Activated T-helper 1 cell treated with anti-CD3 and anti-CD28 coated beads, Interleukin-12 subunit alpha, Interleukin-12 subunit beta, Interleukin-2, Interleukin-4 antibody, amounts not matched to agents 30 ng/mL and 10 ng/mL and 1 ng/mL, durations not matched to agents 14 hours and 24 hours and 36 hours (primary cell): ENCODE measurements around the gene CFAP210. TPM values are rescaled to one million over a fixed set of nuclear protein-coding genes. Genes with fewer than 3 reads are reported as not detected.

Experiments used
- DNase-seq: peaks from one replicate; pipeline ENCODE4 v3.0.0; 2021; ENCODE audit warnings: low spot score
- H3K27ac Mint-ChIP-seq: one replicate; pipeline ENCODE4 v1.8.0; 2021; ENCODE audit warnings: mild to moderate bottlenecking, mixed read lengths
- H3K27me3 Mint-ChIP-seq: one replicate; pipeline ENCODE4 v1.8.0; 2022; ENCODE audit warnings: mild to moderate bottlenecking, moderate library complexity, mixed read lengths; ENCODE audit not compliant: insufficient read depth
- H3K36me3 Mint-ChIP-seq: one replicate; pipeline ENCODE4 v1.8.0; 2021; ENCODE audit warnings: low read depth, mixed read lengths
- H3K4me1 Mint-ChIP-seq: one replicate; pipeline ENCODE4 v1.8.0; 2021; ENCODE audit warnings: low read depth, mixed read lengths
- H3K4me3 Mint-ChIP-seq: one replicate; pipeline ENCODE4 v1.8.0; 2021; ENCODE audit warnings: mild to moderate bottlenecking, moderate library complexity, mixed read lengths
- H3K9me3 Mint-ChIP-seq: one replicate; pipeline ENCODE4 v1.8.0; 2021; ENCODE audit warnings: mixed read lengths
- intact Hi-C: fragments of 100-400 bp; cut with micrococcal nuclease; formaldehyde crosslinking; loops from one replicate; pipeline ENCODE4 v1.15.1; 2024
- total RNA-seq: library from RNA; stranded (reverse); gene quantifications from 2 replicates; pipeline ENCODE4 v1.2.3, GENCODE V29; 2022

Gene CFAP210
- total RNA-seq, 1 donor from 2014 or later, result not detected

DNA sequence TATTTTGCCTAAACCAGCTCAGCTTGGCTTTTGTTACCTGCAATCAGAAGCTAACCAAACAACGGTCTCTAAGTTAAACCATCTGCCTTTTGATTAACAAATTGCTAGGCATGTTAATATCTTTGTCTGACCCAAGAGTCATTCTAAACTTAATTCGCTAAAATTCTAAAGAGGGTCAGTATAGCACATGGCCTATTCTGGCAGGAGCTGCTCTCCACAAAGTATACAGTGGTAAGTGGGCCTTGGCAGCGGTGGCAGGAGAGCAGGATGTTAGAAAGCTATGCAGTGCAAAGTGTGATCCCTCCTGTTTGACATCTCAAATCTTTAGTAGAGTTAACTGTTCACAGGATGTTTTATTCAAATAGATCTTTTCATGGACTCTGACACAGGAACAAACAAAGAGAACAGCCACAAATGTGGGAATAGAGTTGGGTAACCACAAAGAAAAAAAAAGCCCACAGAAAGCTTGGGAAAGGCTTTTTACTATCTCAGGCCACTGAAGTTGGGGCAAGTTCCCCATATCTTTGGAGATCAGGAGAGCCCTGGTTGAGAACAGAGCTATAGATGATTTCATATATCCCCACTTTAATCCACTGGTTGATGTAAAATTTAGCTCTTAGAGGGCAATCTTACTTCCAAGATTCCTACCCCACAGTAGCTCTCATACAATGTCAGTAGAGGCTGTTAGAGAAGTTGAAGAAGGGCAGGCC is 10.6 kb downstream of the CFAP210 start:
- H3K36me3 Mint-ChIP-seq, result peaks cover 2% of the 10 kb centered on the region
- no peak for DNase-seq
- H3K9me3 Mint-ChIP-seq, result peaks cover 4% of the 10 kb centered on the region
- no peak overlapping the region for H3K27ac Mint-ChIP-seq
- peak overlapping the region; percentile 16 for H3K4me3 Mint-ChIP-seq
- intact Hi-C loops, result loop anchor here (1.0 to 2.0 kb wide), 2 partner anchors 11 to 115 kb away; partner anchors contain the start of genes CFAP210, PHOSPHO2 and SSB
- peaks cover 20% of the 10 kb centered on the region for H3K4me1 Mint-ChIP-seq
- peaks cover 5% of the 10 kb centered on the region for H3K27me3 Mint-ChIP-seq

DNA sequence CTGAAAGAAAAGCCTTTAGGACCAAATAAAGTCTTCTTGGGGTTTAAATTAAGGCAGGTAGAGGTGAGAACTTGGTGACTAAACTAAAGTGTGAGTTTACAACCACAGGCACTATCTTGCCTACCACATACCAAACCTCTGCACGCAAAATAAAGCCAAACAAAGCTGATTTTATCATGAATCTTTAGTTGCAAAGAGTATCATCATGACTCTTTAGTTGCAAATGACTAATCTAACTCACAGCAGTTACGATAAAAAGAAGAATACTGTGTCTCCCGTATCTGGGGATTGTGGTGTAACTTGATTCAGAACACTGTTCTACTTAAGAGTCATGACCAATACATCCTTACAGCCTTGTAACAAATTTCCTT is 11.2 kb downstream of the CFAP210 start:
- H3K9me3 Mint-ChIP-seq, result no peaks in the 10 kb centered on the region
- H3K27me3 Mint-ChIP-seq, result peaks cover 5% of the 10 kb centered on the region
- no peak overlapping the region for H3K27ac Mint-ChIP-seq
- peak; percentile 24 for DNase-seq
- H3K4me3 Mint-ChIP-seq, result no peak overlapping the region
- peaks cover 20% of the 10 kb centered on the region for H3K4me1 Mint-ChIP-seq
- intact Hi-C loops, result loop anchor here (1.0 to 2.0 kb wide), 2 partner anchors 11 to 116 kb away; partner anchors contain the start of genes CFAP210, PHOSPHO2 and SSB
- peaks cover 2% of the 10 kb centered on the region for H3K36me3 Mint-ChIP-seq

DNA sequence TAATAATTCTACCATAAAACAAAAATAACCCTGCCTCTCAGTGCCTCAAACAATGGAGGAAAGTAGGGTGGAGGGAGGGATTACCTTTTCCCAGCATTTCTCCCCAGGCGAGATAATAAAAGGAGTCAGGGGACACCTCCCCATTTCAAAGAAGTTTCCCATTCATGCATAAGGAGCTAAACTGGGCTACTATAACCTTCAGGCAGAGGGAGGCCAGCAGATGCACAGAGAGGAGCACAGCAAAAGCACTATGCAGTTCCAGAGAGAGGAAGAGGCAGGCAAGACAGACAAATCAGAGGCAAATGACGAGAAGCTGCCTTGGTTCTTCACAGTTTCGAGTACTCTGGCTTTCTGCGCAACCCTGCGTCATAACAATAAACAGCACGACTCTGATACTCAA is 17.4 kb downstream of the CFAP210 start:
- Mint-ChIP-seq H3K27ac (no peak overlapping the region), H3K4me1 (no peaks in the 10 kb centered on the region), H3K9me3 (no peaks in the 10 kb centered on the region), H3K27me3 (peaks cover 19% of the 10 kb centered on the region), H3K36me3 (no peaks in the 10 kb centered on the region), H3K4me3 (no peak overlapping the region)
- DNase-seq, result no peak
- intact Hi-C loops, result loop anchor here (1.0 kb wide), 1 partner anchor 149 kb away; no protein-coding TSS in a partner anchor

DNA sequence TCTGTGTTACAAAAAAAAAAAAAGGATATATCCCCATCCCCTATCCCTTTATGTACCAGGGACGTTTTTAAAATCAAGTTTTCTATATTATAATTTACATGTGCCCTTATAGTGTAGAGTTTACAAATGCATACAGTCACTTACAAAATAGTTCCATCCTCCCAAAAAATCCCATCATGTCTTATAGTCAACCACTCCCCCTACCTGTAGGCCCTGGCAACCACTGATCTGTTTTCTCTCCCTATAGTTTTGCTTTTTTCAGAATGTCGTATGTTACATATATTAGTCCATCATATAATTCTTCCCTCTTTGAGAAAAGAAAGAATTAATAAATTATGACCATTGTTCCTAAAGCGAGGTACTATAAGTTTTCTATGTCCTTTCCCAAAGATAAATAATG is 17.8 kb downstream of the CFAP210 start:
- intact Hi-C loops, result loop anchor here (1.0 kb wide), 1 partner anchor 148 kb away; no protein-coding TSS in a partner anchor
- H3K9me3 Mint-ChIP-seq, result no peaks in the 10 kb centered on the region
- DNase-seq, result no peak
- H3K4me3 Mint-ChIP-seq, result no peak overlapping the region
- H3K27ac Mint-ChIP-seq, result no peak overlapping the region
- no peaks in the 10 kb centered on the region for H3K4me1 Mint-ChIP-seq
- peaks cover 20% of the 10 kb centered on the region for H3K27me3 Mint-ChIP-seq
- no peaks in the 10 kb centered on the region for H3K36me3 Mint-ChIP-seq

DNA sequence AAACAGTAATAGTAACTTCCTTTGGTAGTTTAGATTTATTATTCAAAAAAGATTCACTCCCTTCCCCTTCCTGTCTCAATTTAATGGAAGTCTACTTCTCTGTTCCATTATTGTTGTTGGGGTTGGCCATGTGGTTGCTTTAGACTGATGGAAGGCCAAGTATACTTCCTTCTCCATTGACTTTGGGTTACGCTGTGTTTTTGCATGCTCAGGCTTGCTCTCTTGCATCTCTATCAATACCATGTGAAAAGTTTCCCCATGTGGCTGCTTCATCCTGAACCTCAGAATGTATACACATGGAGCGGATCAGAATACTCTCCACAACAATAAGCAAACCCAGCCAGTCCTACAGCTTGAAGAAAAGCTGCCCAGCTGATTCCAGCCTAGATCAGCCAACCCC is 20.3 kb downstream of the CFAP210 start:
- no peaks in the 10 kb centered on the region for H3K9me3 Mint-ChIP-seq
- H3K27me3 Mint-ChIP-seq, result peaks cover 20% of the 10 kb centered on the region
- H3K27ac Mint-ChIP-seq, result no peak overlapping the region
- H3K4me1 Mint-ChIP-seq, result no peaks in the 10 kb centered on the region
- H3K36me3 Mint-ChIP-seq, result no peaks in the 10 kb centered on the region
- intact Hi-C loops, result no loop called here
- H3K4me3 Mint-ChIP-seq, result no peak overlapping the region
- DNase-seq, result no peak

DNA sequence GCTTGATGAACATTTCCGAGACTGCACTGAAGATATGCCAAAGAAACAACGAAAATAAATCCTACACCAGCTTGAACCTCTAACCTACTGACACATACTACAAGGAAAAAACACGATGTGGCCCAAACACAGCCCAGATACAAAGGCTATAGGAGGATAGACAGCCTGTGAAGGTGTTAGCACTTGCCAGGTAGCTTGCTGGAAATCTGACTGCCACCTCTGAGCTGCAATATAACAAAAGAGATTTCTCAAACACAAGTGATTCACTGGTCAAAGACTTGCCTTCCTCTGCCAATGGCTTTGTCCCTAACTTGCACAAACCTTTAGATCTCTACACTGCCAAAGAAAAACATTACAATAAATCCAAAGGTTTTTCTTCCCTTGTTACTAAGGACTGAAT is 21.1 kb downstream of the CFAP210 start:
- Mint-ChIP-seq H3K9me3 (no peaks in the 10 kb centered on the region), H3K27me3 (peaks cover 25% of the 10 kb centered on the region), H3K27ac (no peak overlapping the region), H3K4me3 (no peak overlapping the region), H3K4me1 (no peaks in the 10 kb centered on the region), H3K36me3 (no peaks in the 10 kb centered on the region)
- DNase-seq, result no peak
- intact Hi-C loops, result no loop called here

DNA sequence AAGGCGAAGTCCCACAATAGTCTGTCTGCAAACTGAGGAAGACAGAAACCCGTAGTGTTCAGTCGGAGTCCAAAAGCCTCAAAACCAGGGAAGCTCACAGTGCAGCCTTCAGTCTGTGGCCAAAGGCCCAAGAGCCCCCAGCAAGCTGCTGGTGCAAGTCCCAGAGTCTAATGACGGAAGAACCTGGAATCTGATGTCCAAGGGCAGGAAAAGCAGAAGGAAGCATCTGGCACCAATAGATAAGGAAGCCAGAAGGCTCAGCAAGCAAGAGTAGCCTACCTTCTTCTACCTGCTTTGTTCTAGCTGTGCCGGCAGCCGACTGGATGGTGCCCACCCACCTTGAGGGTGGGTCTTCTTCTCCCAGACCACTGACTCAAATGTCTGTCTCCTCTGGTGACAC is 21.8 kb downstream of the CFAP210 start:
- H3K9me3 Mint-ChIP-seq, result no peaks in the 10 kb centered on the region
- no peaks in the 10 kb centered on the region for H3K4me1 Mint-ChIP-seq
- H3K36me3 Mint-ChIP-seq, result no peaks in the 10 kb centered on the region
- DNase-seq, result no peak
- intact Hi-C loops, result no loop called here
- H3K27ac Mint-ChIP-seq, result no peak overlapping the region
- no peak overlapping the region for H3K4me3 Mint-ChIP-seq
- peaks cover 24% of the 10 kb centered on the region for H3K27me3 Mint-ChIP-seq

DNA sequence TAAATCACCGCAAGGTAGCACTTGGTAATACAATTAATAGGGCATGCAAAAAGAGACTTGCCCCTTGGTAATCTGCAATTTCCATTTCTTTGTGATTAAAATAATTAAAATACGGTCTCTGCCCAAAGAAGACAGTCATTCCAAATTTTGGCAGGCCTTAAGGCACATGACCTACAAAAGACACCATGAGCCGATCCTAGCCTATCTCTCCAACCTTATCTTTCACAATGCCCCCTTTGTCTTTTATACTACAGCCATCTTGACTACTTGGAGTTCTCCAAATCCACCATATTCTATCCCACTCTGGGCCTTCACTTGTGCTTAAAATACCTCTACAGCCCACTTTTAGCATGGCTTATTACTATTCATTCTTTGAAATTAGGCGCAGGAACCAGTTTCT is 23.3 kb downstream of the CFAP210 start:
- Mint-ChIP-seq H3K27me3 (peaks cover 20% of the 10 kb centered on the region), H3K4me1 (no peaks in the 10 kb centered on the region), H3K36me3 (no peaks in the 10 kb centered on the region), H3K27ac (no peak overlapping the region), H3K9me3 (no peaks in the 10 kb centered on the region), H3K4me3 (no peak overlapping the region)
- DNase-seq, result no peak
- intact Hi-C loops, result no loop called here

DNA sequence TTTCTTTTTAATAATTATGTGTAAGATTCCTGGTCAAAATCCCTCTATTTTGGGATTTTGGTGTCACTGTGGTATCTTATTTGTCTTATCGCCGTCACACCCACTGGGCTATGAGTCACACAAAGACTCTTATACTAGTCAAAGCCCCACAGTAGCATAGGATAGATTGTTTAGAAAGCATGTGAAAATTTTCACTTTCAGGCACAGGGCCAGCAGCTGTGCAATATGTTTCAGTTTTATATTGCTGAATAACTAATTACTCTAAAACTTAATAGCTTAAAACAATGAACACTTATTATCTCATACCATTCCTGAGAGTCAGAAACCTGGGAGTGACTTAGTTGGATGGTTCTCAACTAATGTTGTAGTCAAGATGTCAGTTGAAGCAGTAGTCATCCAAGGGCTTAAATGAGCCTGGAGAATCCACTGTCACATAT is 24.0 kb downstream of the CFAP210 start:
- no peak for DNase-seq
- intact Hi-C loops, result no loop called here
- Mint-ChIP-seq H3K27ac (no peak overlapping the region), H3K36me3 (no peaks in the 10 kb centered on the region), H3K4me1 (no peaks in the 10 kb centered on the region), H3K27me3 (peaks cover 20% of the 10 kb centered on the region), H3K4me3 (no peak overlapping the region), H3K9me3 (no peaks in the 10 kb centered on the region)

DNA sequence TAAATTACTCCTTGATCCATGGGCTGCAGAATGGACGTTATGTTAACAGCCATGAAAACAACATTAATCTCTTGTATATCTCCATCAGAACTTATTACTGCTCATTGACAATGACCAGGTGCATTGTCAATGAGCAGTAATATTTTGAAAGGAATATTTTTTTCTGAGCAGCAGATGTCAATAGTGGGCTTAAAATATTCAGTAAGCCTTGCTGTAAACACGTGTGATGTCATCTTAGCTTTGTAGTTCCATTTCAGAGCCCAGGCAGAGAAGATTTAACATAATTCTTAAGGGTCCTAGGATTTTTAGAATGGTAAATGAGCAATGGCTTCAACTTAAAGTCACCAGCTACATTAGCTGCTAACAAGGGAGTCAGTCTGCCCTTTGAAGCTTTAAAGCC is 26.6 kb downstream of the CFAP210 start:
- Mint-ChIP-seq H3K27ac (no peak overlapping the region), H3K9me3 (no peaks in the 10 kb centered on the region), H3K36me3 (no peaks in the 10 kb centered on the region), H3K4me3 (no peak overlapping the region), H3K27me3 (peaks cover 16% of the 10 kb centered on the region), H3K4me1 (no peaks in the 10 kb centered on the region)
- no peak for DNase-seq
- intact Hi-C loops, result no loop called here

DNA sequence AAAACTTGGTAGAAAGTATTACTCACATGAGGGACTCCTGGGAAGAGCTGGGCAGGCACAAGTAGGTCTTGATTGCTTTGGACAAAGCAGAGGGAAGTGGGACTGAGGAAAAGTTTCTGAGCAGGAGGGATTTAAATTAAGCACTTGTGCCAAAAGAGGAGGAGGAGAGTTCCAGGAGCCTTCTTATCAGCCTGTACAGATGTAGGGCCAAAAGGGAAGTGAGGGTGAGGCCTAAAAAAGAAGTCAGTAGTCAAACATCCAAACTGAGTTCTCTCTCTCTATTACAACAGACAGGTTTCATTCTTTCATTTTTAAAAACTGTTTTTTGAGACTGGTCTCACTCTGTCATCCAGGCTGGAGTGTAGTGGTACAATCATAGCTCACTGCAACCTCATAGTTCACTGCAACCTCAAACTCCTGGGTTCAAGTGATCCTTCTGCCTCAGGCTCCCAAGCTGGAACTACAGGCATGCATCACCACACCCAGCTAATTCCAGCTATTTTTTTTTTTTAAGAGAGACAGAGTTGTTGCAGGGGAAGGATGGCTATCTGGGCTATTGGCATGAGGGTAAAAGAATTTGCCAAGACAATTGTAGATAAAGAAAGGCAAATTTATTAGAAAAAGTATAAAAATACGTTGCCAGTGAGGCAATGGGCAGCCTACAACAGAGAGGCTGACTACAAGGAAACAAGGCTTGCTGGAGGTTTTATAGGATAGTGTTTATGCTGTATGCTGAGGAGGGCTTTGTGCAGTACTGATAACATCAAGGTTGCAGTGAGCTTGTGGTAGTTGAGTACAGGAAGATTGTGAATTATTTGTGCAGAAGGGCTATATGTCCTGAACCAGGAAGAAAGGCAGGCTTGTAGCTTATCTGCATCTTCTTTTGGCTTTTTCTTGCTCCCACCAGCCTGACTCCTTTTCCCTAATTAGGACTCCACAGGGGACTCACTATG is 29.0 kb downstream of the CFAP210 start:
- Mint-ChIP-seq H3K9me3 (no peaks in the 10 kb centered on the region), H3K27me3 (peaks cover 15% of the 10 kb centered on the region), H3K4me3 (no peak overlapping the region), H3K36me3 (no peaks in the 10 kb centered on the region), H3K27ac (no peak overlapping the region), H3K4me1 (no peaks in the 10 kb centered on the region)
- no peak for DNase-seq
- intact Hi-C loops, result no loop called here

DNA sequence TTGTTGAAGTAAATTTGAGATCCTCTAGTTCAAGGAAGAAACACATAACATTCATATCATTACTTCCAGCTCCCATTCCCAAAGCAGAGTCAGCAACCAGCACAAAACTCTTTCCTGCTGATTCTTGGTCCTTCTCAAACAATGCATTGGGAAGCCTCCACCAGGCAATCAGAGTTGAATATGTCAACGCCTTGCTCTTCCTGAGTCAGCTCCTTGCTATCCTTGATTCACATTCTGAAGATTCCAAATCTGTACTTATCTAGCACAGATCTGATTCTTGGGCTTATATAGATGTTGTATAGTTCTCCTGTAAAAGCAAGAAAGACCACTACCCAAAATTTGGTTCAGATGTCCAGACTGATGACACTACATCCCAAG is 29.6 kb downstream of the CFAP210 start:
- Mint-ChIP-seq H3K9me3 (no peaks in the 10 kb centered on the region), H3K27ac (no peak overlapping the region), H3K4me3 (no peak overlapping the region), H3K27me3 (peaks cover 15% of the 10 kb centered on the region), H3K4me1 (no peaks in the 10 kb centered on the region), H3K36me3 (no peaks in the 10 kb centered on the region)
- DNase-seq, result no peak
- intact Hi-C loops, result no loop called here

DNA sequence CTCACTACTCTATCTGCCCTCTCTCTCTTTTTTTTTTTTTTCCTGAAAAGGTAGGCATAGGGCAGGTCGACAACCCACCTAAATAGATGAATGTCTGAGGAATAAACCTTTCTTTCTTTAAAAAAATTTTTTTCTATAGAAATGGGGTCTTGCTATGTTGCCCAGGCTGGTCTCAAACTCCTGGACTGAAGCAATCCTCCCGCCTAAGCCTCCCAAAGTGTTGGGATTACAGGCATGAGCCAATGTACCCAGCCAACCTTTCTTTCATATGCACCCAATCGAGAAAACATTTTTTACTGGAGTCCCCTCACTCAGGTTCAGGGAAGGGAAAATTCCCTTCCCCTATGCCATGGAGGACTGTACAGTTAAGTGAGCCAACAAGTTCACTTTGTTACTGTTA is 31.0 kb downstream of the CFAP210 start:
- H3K36me3 Mint-ChIP-seq, result no peaks in the 10 kb centered on the region
- DNase-seq, result no peak
- intact Hi-C loops, result no loop called here
- H3K4me3 Mint-ChIP-seq, result no peak overlapping the region
- H3K4me1 Mint-ChIP-seq, result no peaks in the 10 kb centered on the region
- H3K9me3 Mint-ChIP-seq, result no peaks in the 10 kb centered on the region
- no peak overlapping the region for H3K27ac Mint-ChIP-seq
- peaks cover 12% of the 10 kb centered on the region for H3K27me3 Mint-ChIP-seq
